GM19397 (cell line): ENCODE measurements around the gene PLD4.
"Not testable (repeated sequence)": the region's sequence is repeated elsewhere in the genome, so short reads cannot be mapped to it uniquely, and the experiment has no call there.

Source experiments
- ATAC-seq: cut with Tn5 transposase; IDR thresholded peaks from one replicate; pipeline ENCODE4 v1.9.1; 2021; ENCODE audit warnings: mild to moderate bottlenecking, moderate library complexity; ENCODE audit not compliant: unreplicated experiment

PLD4 gene

GRCh38 chr14:104898195-104898558 is 26.5 kb upstream of the PLD4 start:
- no peak for ATAC-seq

- ATAC-seq, result no peak
These were observed 25.7 kb upstream of the PLD4 start for GRCh38 chr14:104898870-104899510.

- no peak for ATAC-seq
These were observed 24.9 kb upstream of the PLD4 start for GRCh38 chr14:104899781-104900180.

GRCh38 chr14:104900639-104901512 is 23.8 kb upstream of the PLD4 start:
- no peak for ATAC-seq

GRCh38 chr14:104903990-104904389 is 20.7 kb upstream of the PLD4 start:
- ATAC-seq, result no peak

- ATAC-seq, result not testable (repeated sequence)
These were observed 19.8 kb upstream of the PLD4 start for GRCh38 chr14:104904650-104905578.

- not testable (repeated sequence) for ATAC-seq
These were observed 19.1 kb upstream of the PLD4 start for GRCh38 chr14:104905579-104905933.

- no peak for ATAC-seq
These were observed 16.4 kb upstream of the PLD4 start for GRCh38 chr14:104908303-104908702.

GRCh38 chr14:104912053-104912452 is 12.6 kb upstream of the PLD4 start:
- ATAC-seq, result no peak

GRCh38 chr14:104913435-104913834 is 11.2 kb upstream of the PLD4 start:
- no peak for ATAC-seq

GRCh38 chr14:104917116-104917515 is 7.6 kb upstream of the PLD4 start:
- ATAC-seq, result no peak

- ATAC-seq, result no peak
These were observed 6.7 kb upstream of the PLD4 start for GRCh38 chr14:104917993-104918392.

- ATAC-seq, result not testable (repeated sequence)
These were observed 5.3 kb upstream of the PLD4 start for GRCh38 chr14:104919152-104919992.

- no peak for ATAC-seq
These were observed 4.7 kb upstream of the PLD4 start for GRCh38 chr14:104919993-104920315.

- ATAC-seq, result no peak
These were observed 849 bp upstream of the PLD4 start for GRCh38 chr14:104923640-104924420.

GRCh38 chr14:104925214-104925854 is 655 bp downstream of the PLD4 start:
- no peak for ATAC-seq

GRCh38 chr14:104925855-104926609 is 1.4 kb downstream of the PLD4 start:
- ATAC-seq, result no peak

- ATAC-seq, result peak; percentile 80
These were observed 2.1 kb downstream of the PLD4 start for GRCh38 chr14:104926619-104927431.
